GM18861 (cell line): Measurements from ENCODE around the gene SLC2A5.

Source experiments
- ATAC-seq: cut with Tn5 transposase; IDR thresholded peaks from one replicate; pipeline ENCODE4 v1.9.1; 2021; ENCODE audit not compliant: unreplicated experiment

The SLC2A5 gene

GRCh38 chr1:9065213-9065751, 4.2 kb downstream of the SLC2A5 start:
- no peak for ATAC-seq

GRCh38 chr1:9062846-9063245, 6.6 kb downstream of the SLC2A5 start:
- no peak for ATAC-seq

GRCh38 chr1:9062021-9062471, 7.4 kb downstream of the SLC2A5 start:
- no peak for ATAC-seq

GRCh38 chr1:9061252-9061960, 8.0 kb downstream of the SLC2A5 start:
- ATAC-seq = no peak

GRCh38 chr1:9059891-9060744, 9.3 kb downstream of the SLC2A5 start:
- no peak for ATAC-seq

- no peak for ATAC-seq
Observed at GRCh38 chr1:9058465-9058864, 11.0 kb downstream of the SLC2A5 start.

GRCh38 chr1:9057851-9058250, 11.6 kb downstream of the SLC2A5 start:
- no peak for ATAC-seq

GRCh38 chr1:9052272-9053049, 17.0 kb downstream of the SLC2A5 start:
- ATAC-seq = no peak

- ATAC-seq = no peak
Observed at GRCh38 chr1:9051379-9051778, 18.1 kb downstream of the SLC2A5 start.

GRCh38 chr1:9050803-9051202, 18.6 kb downstream of the SLC2A5 start:
- ATAC-seq = no peak

GRCh38 chr1:9048551-9048950, 20.9 kb downstream of the SLC2A5 start:
- ATAC-seq = no peak

- ATAC-seq = no peak
Observed at GRCh38 chr1:9047019-9047418, 22.4 kb downstream of the SLC2A5 start.

GRCh38 chr1:9045861-9046510, 23.4 kb downstream of the SLC2A5 start:
- no peak for ATAC-seq

- no peak for ATAC-seq
Observed at GRCh38 chr1:9044236-9044635, 25.2 kb downstream of the SLC2A5 start.

GRCh38 chr1:9042272-9042671, 27.2 kb downstream of the SLC2A5 start:
- ATAC-seq = no peak

GRCh38 chr1:9041116-9041779, 28.2 kb downstream of the SLC2A5 start:
- ATAC-seq = no peak

GRCh38 chr1:9040659-9041030, 28.8 kb downstream of the SLC2A5 start:
- no peak for ATAC-seq

GRCh38 chr1:9039761-9040658, 29.4 kb downstream of the SLC2A5 start:
- no peak for ATAC-seq
